SU-DHL-6 (cell line): ENCODE data around the gene SETDB1.

Source experiments
- H2AFZ ChIP-seq: fragments of 200-600 bp; sonication (generic); 2 replicates; pipeline ENCODE4 v1.6.1; 2014; ENCODE audit warnings: low read depth, mild to moderate bottlenecking, moderate library complexity, mixed read lengths, antibody characterized with exemption, low read length; ENCODE audit not compliant: severe bottlenecking
- H3F3A ChIP-seq: fragments of 200-600 bp; shearing (Covaris generic); 2 replicates; pipeline ENCODE4 v1.6.0; 2016; ENCODE audit warnings: antibody characterized with exemption, mild to moderate bottlenecking; ENCODE audit not compliant: insufficient read depth
- H3K27ac ChIP-seq: fragments of 200-600 bp; sonication (generic); 2 replicates; pipeline ENCODE4 v1.5.1; 2016; ENCODE audit warnings: low read depth, mild to moderate bottlenecking, low read length, moderate library complexity, mixed read lengths
- H3K27me3 ChIP-seq: fragments of 200-600 bp; sonication (generic), shearing (Covaris generic); 2 replicates; pipeline ENCODE4 v1.6.0; 2014; ENCODE audit warnings: mild to moderate bottlenecking, low read length
- H3K36me3 ChIP-seq: fragments of 200-600 bp; sonication (generic); 2 replicates; pipeline ENCODE4 v1.6.1; 2014; ENCODE audit warnings: mild to moderate bottlenecking, low read length, mixed read lengths
- H3K4me2 ChIP-seq: fragments of 300-600, 200-600 bp; shearing (Covaris generic), sonication (generic); 2 replicates; pipeline ENCODE4 v1.6.0; 2014; ENCODE audit warnings: low read length, low read depth, mild to moderate bottlenecking; ENCODE audit not compliant: poor library complexity, severe bottlenecking
- H3K4me3 ChIP-seq: fragments of 200-600 bp; sonication (generic); 2 replicates; pipeline ENCODE4 v1.5.1; 2014; ENCODE audit warnings: antibody characterized with exemption, low read length, mild to moderate bottlenecking, mixed read lengths; ENCODE audit not compliant: insufficient read depth, poor library complexity, severe bottlenecking
- H3K79me2 ChIP-seq: fragments of 200-600 bp; sonication (generic); 2 replicates; pipeline ENCODE4 v1.6.1; 2014; ENCODE audit warnings: mild to moderate bottlenecking, low read length, moderate library complexity; ENCODE audit not compliant: insufficient read depth
- H3K9ac ChIP-seq: fragments of 200-600 bp; sonication (generic); 2 replicates; pipeline ENCODE4 v1.7.0; 2014; ENCODE audit warnings: mild to moderate bottlenecking, low read length
- H3K9me2 ChIP-seq: fragments of 200-600 bp; sonication (generic); replicated peaks from 2 replicates; pipeline ENCODE4 v1.6.1; 2014; ENCODE audit warnings: low read length; ENCODE audit not compliant: insufficient read depth
- H3K9me3 ChIP-seq: fragments of 200-600 bp; sonication (generic); 2 replicates; pipeline ENCODE4 v1.6.1; 2014; ENCODE audit warnings: low read length, mixed read lengths; ENCODE audit not compliant: insufficient read depth
- H4K20me1 ChIP-seq: fragments of 200-600 bp; sonication (generic); 2 replicates; pipeline ENCODE4 v1.6.1; 2014; ENCODE audit warnings: low read depth, mild to moderate bottlenecking, antibody characterized with exemption, low read length, moderate library complexity, mixed read lengths
- EZH2phosphoT487 ChIP-seq: fragments of 200-600 bp; sonication (generic), shearing (Covaris generic); conservative IDR thresholded peaks from 2 replicates; pipeline ENCODE4 v1.6.1; 2018; ENCODE audit warnings: mild to moderate bottlenecking, antibody characterized with exemption, low read length, moderate library complexity, mixed read lengths
- TF ChIP-seq, protein P1 (sequence below): fragments of 200-600 bp; sonication (generic); IDR thresholded peaks from one replicate; pipeline ENCODE4 v1.5.1; 2017; ENCODE audit warnings: antibody characterized with exemption, mild to moderate bottlenecking, low read length, moderate library complexity; ENCODE audit not compliant: insufficient read depth, poor library complexity, severe bottlenecking

The SETDB1 gene

DNA sequence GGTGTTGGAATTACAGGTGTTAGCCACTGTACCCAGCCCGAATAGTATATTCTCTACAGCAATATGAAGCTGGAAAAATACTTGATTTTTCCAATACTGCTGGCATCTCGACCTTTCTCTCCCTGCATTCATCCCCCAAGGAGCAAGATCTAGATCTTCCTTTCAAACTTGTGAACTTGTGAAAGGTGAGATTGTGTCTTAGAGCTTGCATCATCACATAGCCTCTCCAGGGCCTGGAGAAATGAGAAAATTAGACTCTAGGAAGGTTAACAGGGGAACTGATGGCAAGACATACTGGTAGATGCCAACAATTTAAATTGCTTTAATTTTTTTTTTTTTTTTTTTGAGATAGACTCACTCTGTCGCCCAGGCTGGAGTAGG, 84.2 kb downstream of the SETDB1 start:
- no peak overlapping the region for H3K4me3 ChIP-seq

GRCh38 chr1:151011154-151011850, 85.1 kb downstream of the SETDB1 start:
- Histone ChIP-seq H3K79me2 (peaks cover 12% of the 10 kb centered on the region; the same call in 1 of the 2 replicates), H3K9me3 (no peaks in the 10 kb centered on the region), H2AFZ (no peak overlapping the region), H3F3A (peaks cover 8% of the 10 kb centered on the region; the same call in 1 of the 2 replicates), H3K27ac (no peak overlapping the region), H3K4me3 (no peak overlapping the region), H3K9ac (no peak overlapping the region), H3K36me3 (no peaks in the 10 kb centered on the region), H3K9me2 (no peaks in the 10 kb centered on the region), H3K27me3 (no peaks in the 10 kb centered on the region), H4K20me1 (no peaks in the 10 kb centered on the region), H3K4me2 (no peak overlapping the region)
- TF ChIP-seq EZH2phosphoT487, result no peak
- TF ChIP-seq, protein P1, sequence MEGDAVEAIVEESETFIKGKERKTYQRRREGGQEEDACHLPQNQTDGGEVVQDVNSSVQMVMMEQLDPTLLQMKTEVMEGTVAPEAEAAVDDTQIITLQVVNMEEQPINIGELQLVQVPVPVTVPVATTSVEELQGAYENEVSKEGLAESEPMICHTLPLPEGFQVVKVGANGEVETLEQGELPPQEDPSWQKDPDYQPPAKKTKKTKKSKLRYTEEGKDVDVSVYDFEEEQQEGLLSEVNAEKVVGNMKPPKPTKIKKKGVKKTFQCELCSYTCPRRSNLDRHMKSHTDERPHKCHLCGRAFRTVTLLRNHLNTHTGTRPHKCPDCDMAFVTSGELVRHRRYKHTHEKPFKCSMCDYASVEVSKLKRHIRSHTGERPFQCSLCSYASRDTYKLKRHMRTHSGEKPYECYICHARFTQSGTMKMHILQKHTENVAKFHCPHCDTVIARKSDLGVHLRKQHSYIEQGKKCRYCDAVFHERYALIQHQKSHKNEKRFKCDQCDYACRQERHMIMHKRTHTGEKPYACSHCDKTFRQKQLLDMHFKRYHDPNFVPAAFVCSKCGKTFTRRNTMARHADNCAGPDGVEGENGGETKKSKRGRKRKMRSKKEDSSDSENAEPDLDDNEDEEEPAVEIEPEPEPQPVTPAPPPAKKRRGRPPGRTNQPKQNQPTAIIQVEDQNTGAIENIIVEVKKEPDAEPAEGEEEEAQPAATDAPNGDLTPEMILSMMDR, result no peak

More for the DNA sequence above, 84.2 kb downstream of the SETDB1 start:
- H3K9me3 ChIP-seq, result no peaks in the 10 kb centered on the region
- H3K27me3 ChIP-seq, result no peaks in the 10 kb centered on the region
- no peaks in the 10 kb centered on the region for H3K36me3 ChIP-seq
- H4K20me1 ChIP-seq, result no peaks in the 10 kb centered on the region
- peaks cover 12% of the 10 kb centered on the region; the same call in 1 of the 2 replicates for H3K79me2 ChIP-seq
- TF ChIP-seq, protein P1, result no peak
- TF ChIP-seq EZH2phosphoT487, result no peak
- no peak overlapping the region for H3K4me2 ChIP-seq
- H3K9me2 ChIP-seq, result no peaks in the 10 kb centered on the region
- no peak overlapping the region for H2AFZ ChIP-seq
- no peak overlapping the region for H3K9ac ChIP-seq
- H3F3A ChIP-seq, result peaks cover 8% of the 10 kb centered on the region; the same call in 1 of the 2 replicates
- H3K27ac ChIP-seq, result no peak overlapping the region

DNA sequence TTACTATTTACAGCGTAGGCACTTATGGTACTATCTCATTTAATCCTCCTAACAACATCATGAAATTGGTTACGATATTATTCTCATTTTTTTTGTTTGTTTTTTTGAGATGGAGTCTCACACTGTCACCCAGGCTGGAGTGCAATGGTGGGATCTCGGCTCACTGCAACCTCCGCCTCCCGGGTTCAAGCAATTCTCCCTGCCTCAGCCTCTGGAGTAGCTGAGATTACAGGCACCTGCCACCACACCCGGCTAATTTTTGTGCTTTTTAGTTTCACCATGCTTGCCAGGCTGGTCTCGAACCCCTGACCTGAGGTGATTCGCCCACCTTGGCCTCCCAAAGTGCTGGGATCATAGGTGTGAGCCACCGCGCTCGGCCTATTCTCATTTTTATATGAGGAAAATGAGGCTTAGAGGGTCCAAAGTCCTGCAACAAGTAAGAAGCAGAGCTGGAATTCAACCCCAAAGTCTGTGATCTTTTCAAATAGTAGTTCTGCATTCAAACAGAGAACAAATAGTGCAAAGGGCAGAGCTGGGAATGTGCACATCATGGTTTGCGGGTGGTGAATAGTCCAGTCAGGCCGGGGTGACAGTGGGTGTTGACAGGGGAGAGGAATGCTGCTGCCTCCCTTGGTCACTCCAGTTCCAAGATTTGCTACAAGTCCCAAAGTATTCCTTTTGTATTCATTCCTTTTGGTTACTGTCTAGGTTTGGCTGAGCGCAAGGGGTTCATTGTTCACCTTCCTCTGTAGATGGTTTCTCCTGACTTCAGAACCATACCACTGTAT, 86.7 kb downstream of the SETDB1 start:
- Histone ChIP-seq H3K36me3 (no peaks in the 10 kb centered on the region), H2AFZ (no peak overlapping the region), H3K4me2 (no peak overlapping the region), H3K79me2 (peaks cover 12% of the 10 kb centered on the region; the same call in 1 of the 2 replicates), H3K9me2 (no peaks in the 10 kb centered on the region), H3K9ac (no peak overlapping the region), H3K4me3 (no peak overlapping the region), H3F3A (peaks cover 2% of the 10 kb centered on the region; the same call in 1 of the 2 replicates), H3K27me3 (no peaks in the 10 kb centered on the region), H3K9me3 (no peaks in the 10 kb centered on the region), H4K20me1 (no peaks in the 10 kb centered on the region), H3K27ac (no peak overlapping the region)
- TF ChIP-seq, protein P1, result no peak
